ENCODE data around the gene BFSP2. TPM values are rescaled to one million over a fixed set of nuclear protein-coding genes. Genes with fewer than 3 reads are reported as not detected.

The BFSP2 gene
- total and polyA plus RNA-seq, 2 donors = not detected

- H3K4me3 ChIP-seq (ENCODE audit: low read depth, low read length) = no peak overlapping the region
- H3K36me3 ChIP-seq (ENCODE audit: insufficient read depth) = no peaks in the 10 kb centered on the region
- DNase-seq (ENCODE audit: extremely low spot score) = no peak
- WGBS = 72% methylated on average over 4 of the region's 4 CpGs
- H3K4me1 ChIP-seq (ENCODE audit: insufficient read depth) = no peaks in the 10 kb centered on the region
- H3K27ac ChIP-seq (ENCODE audit: low read depth) = no peak overlapping the region
These were observed 14.2 kb downstream of the BFSP2 start for GRCh38 chr3:133414021-133414392.

- H3K4me3 ChIP-seq (ENCODE audit: low read depth, low read length) = no peak overlapping the region
- H3K4me1 ChIP-seq (ENCODE audit: insufficient read depth) = no peaks in the 10 kb centered on the region
- DNase-seq (ENCODE audit: extremely low spot score) = no peak
- no peaks in the 10 kb centered on the region for H3K36me3 ChIP-seq (ENCODE audit: insufficient read depth)
- no peak overlapping the region for H3K27ac ChIP-seq (ENCODE audit: low read depth)
- WGBS = 90% methylated on average over 7 of the region's 7 CpGs
These were observed 18.5 kb downstream of the BFSP2 start for GRCh38 chr3:133418361-133418760.

- Histone ChIP-seq H3K36me3 (ENCODE audit: insufficient read depth) (no peaks in the 10 kb centered on the region), H3K27ac (ENCODE audit: low read depth) (no peak overlapping the region), H3K4me3 (ENCODE audit: low read depth, low read length) (no peak overlapping the region), H3K4me1 (ENCODE audit: insufficient read depth) (no peaks in the 10 kb centered on the region)
- WGBS = 91% methylated on average over 15 of the region's 15 CpGs
- no peak for DNase-seq (ENCODE audit: extremely low spot score)
These were observed 19.5 kb downstream of the BFSP2 start for GRCh38 chr3:133419151-133419909.

GRCh38 chr3:133424937-133425869, 25.3 kb downstream of the BFSP2 start:
- H3K27ac ChIP-seq (ENCODE audit: low read depth) = no peak overlapping the region
- no peak overlapping the region for H3K4me3 ChIP-seq (ENCODE audit: low read depth, low read length)
- WGBS = 78% methylated on average over 9 of the region's 9 CpGs
- DNase-seq (ENCODE audit: extremely low spot score) = no peak
- no peaks in the 10 kb centered on the region for H3K4me1 ChIP-seq (ENCODE audit: insufficient read depth)
- no peaks in the 10 kb centered on the region for H3K36me3 ChIP-seq (ENCODE audit: insufficient read depth)

GRCh38 chr3:133425898-133426297, 26.0 kb downstream of the BFSP2 start:
- Histone ChIP-seq H3K36me3 (ENCODE audit: insufficient read depth) (no peaks in the 10 kb centered on the region), H3K27ac (ENCODE audit: low read depth) (no peak overlapping the region), H3K4me3 (ENCODE audit: low read depth, low read length) (no peak overlapping the region), H3K4me1 (ENCODE audit: insufficient read depth) (no peaks in the 10 kb centered on the region)
- WGBS = 84% methylated on average over 3 of the region's 3 CpGs
- no peak for DNase-seq (ENCODE audit: extremely low spot score)

- Histone ChIP-seq H3K4me3 (ENCODE audit: low read depth, low read length) (no peak overlapping the region), H3K27ac (ENCODE audit: low read depth) (no peak overlapping the region), H3K4me1 (ENCODE audit: insufficient read depth) (no peaks in the 10 kb centered on the region), H3K36me3 (ENCODE audit: insufficient read depth) (no peaks in the 10 kb centered on the region)
- 75% methylated on average over 2 of the region's 2 CpGs for WGBS
- no peak for DNase-seq (ENCODE audit: extremely low spot score)
These were observed 26.9 kb downstream of the BFSP2 start for GRCh38 chr3:133426721-133427120.

GRCh38 chr3:133428552-133428951, 28.7 kb downstream of the BFSP2 start:
- DNase-seq (ENCODE audit: extremely low spot score) = no peak
- H3K4me3 ChIP-seq (ENCODE audit: low read depth, low read length) = no peak overlapping the region
- 64% methylated on average over 12 of the region's 12 CpGs for WGBS
- no peaks in the 10 kb centered on the region for H3K4me1 ChIP-seq (ENCODE audit: insufficient read depth)
- no peak overlapping the region for H3K27ac ChIP-seq (ENCODE audit: low read depth)
- H3K36me3 ChIP-seq (ENCODE audit: insufficient read depth) = no peaks in the 10 kb centered on the region

GRCh38 chr3:133429063-133429462, 29.2 kb downstream of the BFSP2 start:
- Histone ChIP-seq H3K4me1 (ENCODE audit: insufficient read depth) (no peaks in the 10 kb centered on the region), H3K36me3 (ENCODE audit: insufficient read depth) (no peaks in the 10 kb centered on the region), H3K27ac (ENCODE audit: low read depth) (no peak overlapping the region), H3K4me3 (ENCODE audit: low read depth, low read length) (no peak overlapping the region)
- no peak for DNase-seq (ENCODE audit: extremely low spot score)

- 95% methylated on average over 2 of the region's 2 CpGs for WGBS
- Histone ChIP-seq H3K4me3 (ENCODE audit: low read depth, low read length) (no peak overlapping the region), H3K4me1 (ENCODE audit: insufficient read depth) (no peaks in the 10 kb centered on the region), H3K27ac (ENCODE audit: low read depth) (no peak overlapping the region), H3K36me3 (ENCODE audit: insufficient read depth) (no peaks in the 10 kb centered on the region)
- DNase-seq (ENCODE audit: extremely low spot score) = no peak
These were observed 39.7 kb downstream of the BFSP2 start for GRCh38 chr3:133439563-133439962.

- Histone ChIP-seq H3K36me3 (ENCODE audit: insufficient read depth) (no peaks in the 10 kb centered on the region), H3K27ac (ENCODE audit: low read depth) (no peak overlapping the region), H3K4me1 (ENCODE audit: insufficient read depth) (no peaks in the 10 kb centered on the region), H3K4me3 (ENCODE audit: low read depth, low read length) (no peak overlapping the region)
- no peak for DNase-seq (ENCODE audit: extremely low spot score)
- 74% methylated on average over 2 of the region's 2 CpGs for WGBS
These were observed 40.8 kb downstream of the BFSP2 start for GRCh38 chr3:133440652-133441051.

GRCh38 chr3:133441867-133442270, 42.0 kb downstream of the BFSP2 start:
- Histone ChIP-seq H3K36me3 (ENCODE audit: insufficient read depth) (no peaks in the 10 kb centered on the region), H3K4me3 (ENCODE audit: low read depth, low read length) (no peak overlapping the region), H3K4me1 (ENCODE audit: insufficient read depth) (no peaks in the 10 kb centered on the region), H3K27ac (ENCODE audit: low read depth) (no peak overlapping the region)
- no peak for DNase-seq (ENCODE audit: extremely low spot score)
- 74% methylated on average over 3 of the region's 3 CpGs for WGBS

GRCh38 chr3:133442518-133442917, 42.7 kb downstream of the BFSP2 start:
- Histone ChIP-seq H3K36me3 (ENCODE audit: insufficient read depth) (no peaks in the 10 kb centered on the region), H3K27ac (ENCODE audit: low read depth) (no peak overlapping the region), H3K4me1 (ENCODE audit: insufficient read depth) (no peaks in the 10 kb centered on the region), H3K4me3 (ENCODE audit: low read depth, low read length) (no peak overlapping the region)
- WGBS = 86% methylated on average over 1 of the region's 1 CpG
- no peak for DNase-seq (ENCODE audit: extremely low spot score)

GRCh38 chr3:133443649-133444422, 44.0 kb downstream of the BFSP2 start:
- H3K36me3 ChIP-seq (ENCODE audit: insufficient read depth) = no peaks in the 10 kb centered on the region
- no peak overlapping the region for H3K27ac ChIP-seq (ENCODE audit: low read depth)
- no peak overlapping the region for H3K4me3 ChIP-seq (ENCODE audit: low read depth, low read length)
- WGBS = 44% methylated on average over 5 of the region's 5 CpGs
- H3K4me1 ChIP-seq (ENCODE audit: insufficient read depth) = no peaks in the 10 kb centered on the region
- no peak for DNase-seq (ENCODE audit: extremely low spot score)
